ENCODE results near the gene IPO9.
"Not testable (repeated sequence)": the region's sequence is repeated elsewhere in the genome, so short reads cannot be mapped to it uniquely, and the experiment has no call there.

IPO9 gene

DNA sequence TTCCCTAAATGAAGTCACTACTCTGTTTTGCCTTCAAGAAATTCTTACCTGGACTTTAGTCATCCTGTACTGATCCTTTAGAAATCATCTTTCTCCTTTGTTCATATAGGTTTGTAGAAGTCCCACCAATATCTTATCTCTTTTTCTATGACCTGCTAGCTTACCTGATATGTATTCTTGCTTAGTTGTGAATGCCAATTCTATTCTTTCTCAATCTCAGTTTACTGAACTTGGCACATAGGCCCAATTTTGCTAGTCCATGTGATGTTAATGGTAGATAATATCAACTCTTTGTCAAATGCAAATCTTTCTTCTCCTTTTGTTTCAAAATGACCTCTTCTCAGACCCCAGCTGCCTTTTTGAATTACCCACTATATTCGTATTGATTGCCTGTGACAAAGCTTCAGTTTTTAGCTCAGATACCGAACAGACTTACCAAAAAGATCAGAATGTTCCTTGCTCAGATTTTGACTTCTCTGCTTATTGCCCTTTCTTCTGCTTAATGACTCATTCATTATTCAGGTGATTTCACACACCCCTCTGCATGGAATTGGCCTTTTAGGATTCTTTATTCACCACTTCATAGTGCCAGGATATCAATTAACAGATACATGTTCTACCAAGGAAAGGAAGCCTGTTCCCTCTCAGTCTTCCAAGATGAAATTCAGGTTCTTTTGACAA is 20.6 kb downstream of the IPO9 start:
- no peak for DNase-seq

- DNase-seq, result no peak
These were observed 21.1 kb downstream of the IPO9 start for GRCh38 chr1:201850053-201850397.

DNA sequence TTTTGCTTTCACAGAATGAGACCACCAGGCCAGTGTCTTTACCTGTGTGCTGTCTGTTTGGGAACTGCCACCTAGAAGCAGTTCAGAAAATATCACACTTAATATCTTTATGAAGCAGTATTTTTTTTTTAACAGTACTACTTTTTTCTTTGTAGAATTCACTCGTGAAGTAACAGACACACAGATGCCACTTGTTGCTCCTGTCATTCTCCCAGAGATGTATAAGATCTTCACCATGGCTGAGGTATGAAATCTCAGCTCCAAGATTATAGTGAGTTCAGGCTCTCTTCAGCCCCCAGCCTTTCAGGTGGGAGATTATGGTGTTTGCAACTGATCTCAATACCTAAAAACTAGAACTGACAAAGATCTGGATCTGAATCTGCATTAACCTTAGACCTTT is 23.0 kb downstream of the IPO9 start:
- no peak for DNase-seq

GRCh38 chr1:201856722-201857121 is 27.8 kb downstream of the IPO9 start:
- DNase-seq, result not testable (repeated sequence)

- DNase-seq, result no peak
These were observed 30.5 kb downstream of the IPO9 start for GRCh38 chr1:201859424-201859823.

DNA sequence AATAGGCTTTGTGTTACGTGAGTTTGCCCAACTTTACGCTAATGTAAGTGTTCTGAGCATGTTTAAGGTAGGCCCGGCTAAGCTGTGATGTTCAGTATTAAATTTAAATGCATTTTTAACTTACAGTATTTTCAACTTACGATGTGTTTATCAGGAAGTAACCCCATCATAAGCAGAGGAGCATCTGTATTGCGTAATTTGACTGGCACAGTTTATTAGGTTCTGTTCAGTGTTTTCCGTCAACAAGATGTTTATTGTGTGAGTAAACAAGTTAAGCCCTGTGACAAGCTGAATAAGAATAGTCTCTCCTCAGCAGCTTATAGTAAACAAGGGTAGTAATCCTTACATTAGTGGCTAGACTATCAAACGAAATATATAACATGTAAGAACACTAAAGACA is 32.5 kb downstream of the IPO9 start:
- DNase-seq, result no peak

GRCh38 chr1:201870397-201870796 is 41.4 kb downstream of the IPO9 start:
- no peak for DNase-seq

- DNase-seq, result no peak
These were observed 45.7 kb downstream of the IPO9 start for GRCh38 chr1:201874672-201875071.

DNA sequence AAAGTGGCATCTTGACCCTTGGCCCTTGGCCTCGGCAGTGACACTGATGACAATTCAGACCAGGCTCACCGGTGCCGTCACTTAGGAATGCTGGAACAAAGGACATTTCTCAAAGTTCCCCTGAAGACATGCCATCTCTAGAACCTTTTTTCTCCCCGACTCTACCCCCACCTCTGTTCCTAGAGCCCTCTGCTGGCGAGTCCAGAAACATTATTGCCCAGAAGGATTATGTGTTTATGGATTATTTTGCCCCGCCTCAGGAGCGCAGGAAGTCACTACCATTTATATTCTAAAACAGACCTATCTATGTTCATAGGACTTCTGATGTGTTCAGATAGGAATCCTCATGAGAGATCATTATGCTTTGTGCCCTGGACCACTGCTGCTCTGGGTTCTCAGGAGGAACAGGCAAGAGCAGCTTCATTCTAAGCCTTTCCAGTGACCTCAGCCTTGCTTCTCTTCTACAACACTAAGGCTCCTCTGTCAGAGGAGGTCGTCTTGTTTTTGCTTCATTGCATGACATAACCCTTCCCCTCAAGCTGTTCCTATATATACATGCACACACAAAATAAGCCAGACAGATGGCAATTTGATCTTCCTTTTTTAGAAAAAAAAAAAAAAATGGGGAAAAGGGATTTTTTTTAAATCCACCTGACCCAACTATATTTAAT is 47.3 kb downstream of the IPO9 start:
- no peak for DNase-seq

DNA sequence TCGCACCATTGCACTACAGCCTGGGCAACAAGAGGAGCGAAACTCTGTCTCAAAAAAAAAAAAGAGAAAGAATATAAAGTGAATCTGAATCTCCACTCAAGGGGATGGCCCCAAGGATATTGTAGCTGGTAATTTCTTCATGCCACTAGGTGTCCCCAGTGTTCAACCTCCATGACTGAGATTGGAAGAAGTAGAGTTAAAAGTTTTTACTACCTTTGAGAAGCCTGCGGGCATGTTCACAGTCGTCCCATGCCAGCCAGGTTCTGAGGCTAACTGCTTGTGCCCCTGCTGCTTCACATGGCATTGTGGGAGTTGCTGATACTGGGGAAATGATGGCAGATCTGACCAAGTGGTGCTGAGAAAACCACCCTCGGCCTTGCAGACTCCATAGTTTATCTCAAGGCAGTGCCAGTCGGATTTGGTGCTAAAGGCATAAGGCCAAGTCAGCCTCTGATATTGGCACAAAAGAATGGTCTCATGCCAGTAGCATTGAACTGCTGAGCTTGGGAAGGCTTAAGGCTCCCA is 49.0 kb downstream of the IPO9 start:
- DNase-seq, result peak; percentile 7

- no peak for DNase-seq
These were observed 52.1 kb downstream of the IPO9 start for GRCh38 chr1:201880928-201881571.

DNA sequence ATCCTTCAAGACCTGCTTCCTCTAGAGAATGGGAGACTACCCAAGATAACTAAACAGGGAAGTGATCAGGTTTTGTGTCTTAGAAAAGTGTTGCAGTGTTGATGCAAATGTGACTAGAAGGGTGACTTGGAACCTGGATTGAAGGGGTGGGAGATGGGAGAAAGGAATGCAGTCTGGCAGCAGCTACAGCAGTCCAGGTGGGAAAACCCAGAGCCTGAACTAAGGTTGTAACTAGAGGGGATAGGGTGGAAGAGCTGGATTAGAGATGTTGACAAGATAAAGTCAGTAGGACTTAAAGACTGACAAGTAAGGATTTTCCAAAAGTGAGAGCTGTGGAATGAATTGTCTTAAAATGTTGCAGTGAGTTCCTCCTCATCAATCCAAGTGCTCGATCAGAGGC is 52.7 kb downstream of the IPO9 start:
- DNase-seq, result no peak

- DNase-seq, result peak; percentile 20
These were observed 53.7 kb downstream of the IPO9 start for GRCh38 chr1:201882665-201883132.

DNA sequence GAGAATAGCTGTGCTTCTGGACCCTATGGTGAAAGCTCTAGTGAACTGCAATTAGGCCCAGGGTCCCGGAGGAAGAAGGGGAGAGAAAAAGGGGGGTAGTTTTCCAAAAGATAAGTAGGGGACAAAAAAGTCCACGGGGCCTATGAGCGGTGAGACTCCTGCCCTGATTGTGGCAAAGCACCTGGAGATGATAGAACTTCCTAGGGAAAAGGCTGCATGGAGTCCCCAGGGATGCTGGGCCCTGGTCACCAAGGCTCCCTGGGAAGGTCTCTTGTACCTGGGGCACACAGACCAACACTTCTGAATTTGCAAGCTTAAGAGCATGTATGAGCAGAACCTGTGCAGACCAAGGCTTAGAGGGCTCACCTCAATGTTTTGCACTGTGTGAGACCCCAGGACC is 54.3 kb downstream of the IPO9 start:
- no peak for DNase-seq

DNA sequence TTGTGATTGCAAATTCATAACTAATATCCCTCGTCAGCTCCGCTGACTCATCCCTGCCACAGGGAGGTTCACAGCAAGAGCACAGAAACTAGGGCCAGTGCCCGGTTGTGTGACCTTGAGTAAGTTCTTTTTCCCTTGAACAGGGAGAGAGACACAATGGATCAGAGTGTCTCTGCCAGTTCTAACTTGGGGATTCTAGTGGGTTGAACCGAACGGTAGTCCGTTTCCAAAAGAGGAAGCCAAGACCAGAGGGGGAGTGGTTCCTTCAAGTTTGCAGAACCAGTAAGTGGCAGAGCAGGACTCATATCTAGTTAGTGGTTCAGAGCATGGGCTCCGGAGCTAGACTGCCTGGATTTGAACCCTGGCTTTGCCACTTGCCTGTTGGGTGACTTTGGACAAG is 54.8 kb downstream of the IPO9 start:
- peak; percentile 10 for DNase-seq

- no peak for DNase-seq
These were observed 55.5 kb downstream of the IPO9 start for GRCh38 chr1:201884425-201884824.

- no peak for DNase-seq
These were observed 56.6 kb downstream of the IPO9 start for GRCh38 chr1:201885531-201886075.

GRCh38 chr1:201886103-201886885 is 57.3 kb downstream of the IPO9 start:
- DNase-seq, result no peak

DNA sequence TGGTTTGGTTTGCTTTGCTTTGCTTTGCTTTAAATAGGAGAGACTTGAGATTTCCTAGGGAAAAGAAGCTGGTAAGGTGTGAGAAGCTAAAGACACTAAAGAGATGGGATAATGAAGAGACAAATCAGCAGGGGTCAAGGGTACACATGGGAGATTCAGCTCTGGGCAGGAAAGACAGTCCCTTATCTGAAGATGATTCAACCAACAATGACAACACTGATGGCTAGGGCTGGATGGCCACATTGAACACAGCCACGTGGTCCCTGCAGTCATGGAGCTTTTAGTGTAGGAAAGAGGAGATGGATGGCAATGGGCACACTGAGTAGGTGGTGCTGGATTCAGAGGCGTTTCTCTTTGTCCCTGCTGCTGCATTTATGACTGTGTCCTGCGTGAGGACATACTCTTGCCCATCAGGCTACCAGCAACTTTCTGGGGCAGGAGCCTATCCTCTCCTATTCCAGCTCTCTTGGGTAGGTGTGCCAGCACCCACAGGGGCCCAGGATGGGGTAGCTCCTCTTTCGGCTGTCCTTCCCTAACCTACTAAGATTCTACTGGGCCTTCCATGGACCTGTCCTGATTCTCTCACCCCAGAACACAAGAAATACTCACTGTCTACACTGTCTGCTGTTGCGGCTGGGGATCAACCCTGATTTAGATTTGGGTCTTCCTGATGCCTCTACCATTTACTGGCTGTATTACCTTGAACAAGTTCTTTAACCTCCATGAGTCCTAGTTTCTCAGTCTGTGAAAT is 58.3 kb downstream of the IPO9 start:
- DNase-seq, result no peak

DNA sequence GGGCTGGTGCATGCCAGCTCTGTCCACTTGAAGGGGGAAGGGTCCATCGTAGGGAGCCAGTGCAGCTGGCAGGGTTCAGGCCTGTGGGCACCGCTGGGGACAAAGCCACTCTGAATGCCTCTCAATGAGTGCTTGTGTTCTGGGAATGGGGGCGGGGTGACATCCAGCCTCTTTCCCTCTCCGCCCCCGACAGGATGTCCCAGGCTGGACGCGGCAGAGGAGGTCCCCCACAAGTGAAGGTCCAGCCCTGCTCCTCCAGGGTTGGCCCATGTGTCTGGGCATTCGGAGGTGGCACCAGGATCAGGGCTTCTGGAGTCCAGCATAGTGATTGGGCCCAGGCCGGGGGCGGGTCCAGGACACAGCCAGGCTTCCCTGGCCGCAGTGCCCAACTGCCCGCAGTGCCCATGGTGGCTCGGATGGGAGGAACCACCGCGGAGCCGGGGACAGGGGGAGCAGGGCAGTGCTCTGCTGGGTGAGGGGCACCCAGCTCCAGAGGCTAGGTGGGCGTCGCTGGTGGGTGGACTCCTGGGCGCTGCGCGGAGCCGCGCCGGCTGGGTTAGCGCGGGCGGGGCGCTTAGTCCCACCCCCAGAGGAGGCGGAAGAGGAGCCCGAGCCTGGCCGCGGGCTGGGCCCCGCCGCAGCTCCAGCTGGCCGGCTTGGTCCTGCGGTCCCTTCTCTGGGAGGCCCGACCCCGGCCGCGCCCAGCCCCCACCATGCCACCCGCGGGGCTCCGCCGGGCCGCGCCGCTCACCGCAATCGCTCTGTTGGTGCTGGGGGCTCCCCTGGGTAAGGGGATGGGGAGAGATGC is 59.5 kb downstream of the IPO9 start, which contains the start of gene SHISA4:
TSS of gene SHISA4 (plus strand) at position 617 of the 808 bp plus-strand sequence. CDS start at position 714, 97 bp downstream.
- DNase-seq, result no peak
